ENCODE measurements around the gene AP5M1.
"Not testable (repeated sequence)": the region's sequence is repeated elsewhere in the genome, so short reads cannot be mapped to it uniquely, and the experiment has no call there.

AP5M1 gene

GRCh38 chr14:57291692-57292647 is 23.2 kb downstream of the AP5M1 start:
- DNase-seq = no peak

DNA sequence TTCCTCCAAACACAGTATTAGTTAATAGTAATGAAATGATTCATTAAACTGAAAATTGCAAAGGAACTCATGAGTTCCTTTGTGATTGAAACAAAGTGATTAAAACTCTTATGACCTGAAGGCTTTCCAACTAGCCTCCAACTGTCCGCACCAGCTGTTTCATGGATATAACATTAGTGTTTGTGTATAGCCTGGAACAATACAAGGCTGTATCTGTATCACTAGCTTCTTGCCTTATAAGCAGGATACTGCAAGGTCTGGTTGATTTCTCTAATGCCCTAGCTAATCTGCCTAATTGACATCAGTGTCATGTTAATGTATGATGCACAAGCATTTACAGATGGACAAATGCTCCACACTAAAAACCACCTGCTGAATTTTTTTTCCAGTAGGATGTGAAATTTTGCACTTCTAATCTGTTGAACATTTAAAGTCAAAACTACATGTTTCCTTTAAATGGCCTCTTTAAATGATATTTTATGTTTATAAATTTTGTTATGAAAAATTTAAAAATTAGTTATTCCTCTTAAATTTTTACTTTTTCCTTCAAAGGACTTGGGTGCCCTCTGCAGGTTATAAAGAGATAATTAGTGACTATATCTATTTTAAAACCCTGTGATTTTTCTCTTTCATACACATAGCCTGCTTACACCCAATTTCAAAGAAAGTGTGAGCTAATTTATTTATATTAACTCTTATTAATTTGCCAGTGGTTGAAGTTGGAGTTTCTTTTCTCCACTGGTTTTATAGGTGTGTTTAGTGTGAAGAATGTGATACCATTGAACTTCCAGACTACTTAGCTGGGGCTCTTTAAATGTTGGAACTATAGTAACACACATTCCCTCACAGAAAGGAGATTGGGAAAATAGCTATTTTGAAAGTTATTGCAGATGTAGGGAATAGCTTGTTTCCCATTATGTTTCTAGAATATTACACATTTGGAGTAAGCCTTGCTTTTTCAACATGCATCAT is 25.4 kb downstream of the AP5M1 start:
- DNase-seq = no peak

GRCh38 chr14:57295239-57295638 is 26.5 kb downstream of the AP5M1 start:
- no peak for DNase-seq

GRCh38 chr14:57297852-57298251 is 29.1 kb downstream of the AP5M1 start:
- no peak for DNase-seq

- no peak for DNase-seq
These were observed 30.7 kb downstream of the AP5M1 start for GRCh38 chr14:57299511-57299910.

DNA sequence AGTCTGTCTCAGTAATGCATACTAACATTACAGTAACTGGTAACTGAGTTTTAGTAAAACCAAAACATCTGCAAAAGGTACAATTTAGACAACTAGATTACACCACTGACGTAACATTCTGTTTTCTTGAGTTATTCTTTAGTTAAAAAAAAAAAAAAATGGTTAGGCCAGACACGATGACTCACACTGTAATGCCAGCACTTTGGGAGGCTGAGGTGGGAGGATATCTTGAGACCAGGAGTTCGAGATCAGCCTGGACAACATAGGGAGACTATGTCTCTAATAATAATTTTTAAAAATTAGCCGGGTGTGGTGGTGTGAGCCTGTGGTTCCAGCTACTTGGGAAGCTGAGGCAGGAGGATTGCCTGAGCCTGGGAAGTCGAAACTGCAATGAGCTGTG is 34.1 kb downstream of the AP5M1 start:
- DNase-seq = no peak

DNA sequence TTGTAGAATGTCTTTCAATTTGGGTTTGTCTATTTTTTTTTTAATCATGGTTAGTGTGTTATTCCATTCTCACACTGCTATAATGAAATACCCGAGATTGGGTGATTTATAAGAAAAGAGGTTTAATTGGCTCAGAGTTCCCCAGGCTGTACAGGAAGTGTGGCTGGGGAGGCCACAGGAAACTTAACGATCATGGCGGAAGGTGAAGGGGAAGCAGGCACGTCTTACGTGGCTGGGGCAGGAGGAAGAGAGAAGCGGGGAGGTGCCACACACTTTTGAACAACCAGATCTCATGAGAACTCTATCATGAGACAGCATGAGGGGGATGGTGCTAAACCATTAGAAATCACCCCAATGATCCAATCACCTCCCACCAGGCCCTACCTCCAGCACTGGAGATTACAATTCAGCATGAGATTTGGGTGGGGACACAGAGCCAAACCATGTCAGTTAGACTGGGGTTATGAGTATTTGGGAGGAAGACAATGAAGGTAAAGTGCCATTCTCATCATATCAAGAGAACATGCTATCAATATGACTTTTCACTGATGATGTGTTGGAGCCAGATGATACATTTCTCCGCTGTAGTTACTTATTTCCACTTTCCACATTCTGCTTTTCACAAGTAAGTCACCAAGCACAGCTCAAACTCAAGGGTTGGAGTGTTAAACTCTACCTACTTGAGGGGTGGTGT is 45.8 kb downstream of the AP5M1 start:
- no peak for DNase-seq

- peak; percentile 78 for DNase-seq
These were observed 48.6 kb downstream of the AP5M1 start for GRCh38 chr14:57317248-57317833.

DNA sequence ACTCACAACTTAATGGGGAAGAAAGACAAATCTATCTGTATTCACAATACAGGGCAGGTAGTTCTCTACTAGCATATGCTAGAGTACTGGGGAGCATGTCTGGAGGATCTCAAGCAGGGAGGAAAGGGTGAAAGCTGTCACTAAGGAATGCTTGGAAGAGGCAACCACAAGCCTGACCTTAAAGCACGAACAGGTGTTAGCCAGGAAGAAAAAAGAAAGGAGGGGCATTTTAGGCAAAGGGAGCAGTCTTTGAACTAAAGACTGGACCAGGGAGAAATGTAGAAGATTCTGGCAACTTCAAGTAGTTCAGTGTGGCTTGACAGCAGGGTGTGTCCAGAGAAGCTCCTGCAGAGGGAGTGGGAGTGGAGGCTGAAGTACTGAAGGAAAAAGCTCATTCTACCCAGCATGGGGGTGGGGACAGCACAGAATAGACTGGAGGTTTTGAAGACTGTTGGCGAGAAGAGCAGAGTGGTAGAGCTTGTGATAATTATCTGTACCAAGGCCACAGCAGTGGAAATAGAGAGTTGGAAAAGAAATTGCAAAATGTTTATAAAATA is 50.9 kb downstream of the AP5M1 start:
- no peak for DNase-seq

- DNase-seq = no peak
These were observed 55.0 kb downstream of the AP5M1 start for GRCh38 chr14:57323721-57324120.

DNA sequence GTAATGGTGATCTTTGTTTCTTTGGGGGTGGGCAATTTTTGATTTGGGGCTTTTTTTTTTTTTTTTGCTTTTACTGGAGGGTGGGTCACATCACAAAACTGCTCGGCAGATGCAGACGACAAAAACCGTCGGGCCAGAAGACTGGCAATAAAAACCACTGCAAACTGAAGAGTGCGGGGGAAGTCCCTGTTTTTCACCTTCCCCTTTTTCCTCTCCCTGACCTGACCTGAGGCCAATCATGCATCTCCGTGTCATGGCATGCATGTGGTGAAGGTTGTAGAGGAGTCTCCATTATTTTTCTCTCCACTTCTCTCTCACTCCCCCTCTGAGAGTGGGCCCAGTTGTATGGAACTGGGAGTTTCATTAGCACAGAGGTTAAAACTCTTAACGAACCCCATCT is 57.5 kb downstream of the AP5M1 start:
- no peak for DNase-seq

DNA sequence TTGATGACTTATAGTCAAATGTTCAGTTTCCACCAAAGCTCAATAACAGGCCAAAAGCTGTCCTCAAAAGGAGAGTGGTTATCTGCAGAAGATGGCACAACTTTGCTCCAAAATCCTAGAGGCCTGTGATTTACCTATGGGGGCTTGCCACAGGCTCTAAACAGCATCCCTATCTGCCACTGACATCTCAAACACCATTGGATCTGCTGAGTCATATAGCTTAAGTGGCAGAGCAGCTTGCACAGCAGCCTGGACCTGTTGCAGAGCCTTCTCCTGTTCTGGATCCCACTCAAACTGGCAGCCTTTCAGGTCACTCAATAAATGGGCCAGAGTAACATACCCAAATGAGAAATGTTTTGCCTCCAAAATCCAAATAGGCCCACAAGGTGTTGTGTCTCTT is 61.1 kb downstream of the AP5M1 start:
- DNase-seq = no peak

- not testable (repeated sequence) for DNase-seq
These were observed 63.7 kb downstream of the AP5M1 start for GRCh38 chr14:57332475-57332874.

- DNase-seq = not testable (repeated sequence)
These were observed 65.0 kb downstream of the AP5M1 start for GRCh38 chr14:57333726-57334125.

GRCh38 chr14:57343545-57344297 is 75.0 kb downstream of the AP5M1 start:
- DNase-seq = not testable (repeated sequence)

DNA sequence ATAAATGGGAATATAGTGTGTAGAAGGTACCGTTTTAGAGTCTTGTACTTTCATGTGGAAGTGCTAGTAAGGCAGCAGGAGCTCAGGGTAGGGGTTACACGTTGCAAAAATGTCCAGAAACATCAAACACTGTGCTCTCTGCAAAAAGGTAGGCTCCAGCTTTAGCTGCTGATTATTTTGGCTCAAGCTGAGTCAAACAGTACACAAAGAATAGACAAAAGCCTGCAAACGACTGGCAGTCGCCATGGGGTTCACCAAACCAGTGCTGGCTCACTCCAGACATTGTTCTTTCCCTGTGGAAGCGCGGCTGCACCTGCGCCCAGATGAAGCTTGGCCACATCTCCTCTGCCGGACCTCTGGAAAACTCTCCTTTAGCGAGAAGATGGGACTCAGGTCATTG is 76.3 kb downstream of the AP5M1 start:
- DNase-seq = no peak

DNA sequence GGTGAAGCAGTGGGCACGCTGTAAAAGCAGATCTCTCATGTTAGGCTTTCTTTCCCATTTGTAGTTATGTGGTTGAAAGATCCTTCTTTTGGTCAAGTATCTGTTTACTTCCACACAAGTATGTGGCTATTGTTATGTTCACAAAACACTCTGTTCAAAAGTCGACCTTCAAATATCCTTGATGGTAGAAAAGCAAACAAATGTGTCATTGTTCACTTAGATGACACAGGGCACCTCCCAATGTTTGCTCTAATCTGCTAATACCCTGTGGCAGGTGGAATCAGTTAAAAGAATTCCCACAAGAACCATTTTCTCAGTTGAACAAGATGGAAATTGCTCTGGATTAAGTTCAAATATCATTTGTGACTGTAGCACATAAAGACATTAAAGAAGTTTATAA is 78.0 kb downstream of the AP5M1 start:
- DNase-seq = peak; percentile 17

All from NCI-H1105 treated with DMSO at 0.1 percent for 48 hours (cell line).